Smooth muscle cell (in vitro differentiated cells): ENCODE data around the gene TIAM2. TPM values are rescaled to one million over a fixed set of nuclear protein-coding genes. Genes with fewer than 3 reads are reported as not detected.

ENCODE experiments used
- DNase-seq: peaks from one replicate; lab custom pipeline; 2025; ENCODE audit not compliant: unreplicated experiment; lab: John Stamatoyannopoulos, UW
- H2AFZ ChIP-seq: fragments of 200-600 bp; sonication (generic); 2 replicates; pipeline ENCODE4 v1.6.0; 2016; ENCODE audit warnings: antibody characterized with exemption, low read depth, mild to moderate bottlenecking
- H3F3A ChIP-seq: fragments of 200-600 bp; sonication (generic); 2 replicates; pipeline ENCODE4 v1.6.0; 2017; ENCODE audit warnings: antibody characterized with exemption, low read depth
- H3K27ac ChIP-seq: fragments of 200-600 bp; sonication (generic); 2 replicates; pipeline ENCODE4 v1.5.1; 2016; ENCODE audit warnings: low read depth, mild to moderate bottlenecking
- H3K27me3 ChIP-seq: fragments of 200-600 bp; sonication (generic); 2 replicates; pipeline ENCODE4 v1.6.1; 2016; ENCODE audit warnings: low read depth, mild to moderate bottlenecking
- H3K36me3 ChIP-seq: fragments of 200-600 bp; sonication (generic); 2 replicates; pipeline ENCODE4 v1.5.1; 2016; ENCODE audit warnings: low read depth
- H3K4me1 ChIP-seq: fragments of 200-600 bp; sonication (generic); 2 replicates; pipeline ENCODE4 v1.5.1; 2016; ENCODE audit warnings: low read depth
- H3K4me2 ChIP-seq: fragments of 200-600 bp; sonication (generic); 2 replicates; pipeline ENCODE4 v1.6.0; 2016; ENCODE audit warnings: mild to moderate bottlenecking
- H3K4me3 ChIP-seq: fragments of 200-600 bp; sonication (generic); 2 replicates; pipeline ENCODE4 v1.5.1; 2016; ENCODE audit warnings: mild to moderate bottlenecking
- H3K79me2 ChIP-seq: fragments of 200-600 bp; sonication (generic); 2 replicates; pipeline ENCODE4 v1.6.0; 2016; ENCODE audit warnings: low read depth, mild to moderate bottlenecking
- H3K9ac ChIP-seq: fragments of 200-600 bp; sonication (generic); 2 replicates; pipeline ENCODE4 v1.6.0; 2016; ENCODE audit warnings: low read depth
- H3K9me3 ChIP-seq: fragments of 200-600 bp; sonication (generic); replicated peaks from 2 replicates; pipeline ENCODE4 v1.5.1; 2016; ENCODE audit warnings: low read depth
- H4K20me1 ChIP-seq: fragments of 200-600 bp; sonication (generic); 2 replicates; pipeline ENCODE4 v1.6.0; 2016; ENCODE audit warnings: low read depth
- CTCF ChIP-seq: fragments of 200-600 bp; sonication (generic); IDR thresholded peaks from 2 replicates; pipeline ENCODE4 v1.5.1; 2017; ENCODE audit warnings: borderline replicate concordance, mild to moderate bottlenecking, antibody characterized with exemption; ENCODE audit not compliant: insufficient read depth, poor library complexity, severe bottlenecking
- WGBS: methylation state at CpG from one replicate; pipeline ENCODE4 v1.1.7; 2016; ENCODE audit warnings: low lambda C conversion rate; 5-methylcytosine and 5-hydroxymethylcytosine counted together
- polyA plus RNA-seq: library from polyadenylated mRNA; unstranded; fragments of >200 nt; fragmentation: Nextera tagmentation; extraction: Ambion mirVana; gene quantifications from 2 replicates; pipeline ENCODE4 v1.2.1, GENCODE V29; 2016
- total RNA-seq: library from RNA; depleted of rRNA; stranded (reverse); fragments of >200 nt; gene quantifications from 2 replicates; pipeline ENCODE4 v1.2.3, GENCODE V29; 2014

The TIAM2 gene
- total and polyA plus RNA-seq, 2 experiments from 2014 or later = 13.1 to 24.9 TPM

DNA sequence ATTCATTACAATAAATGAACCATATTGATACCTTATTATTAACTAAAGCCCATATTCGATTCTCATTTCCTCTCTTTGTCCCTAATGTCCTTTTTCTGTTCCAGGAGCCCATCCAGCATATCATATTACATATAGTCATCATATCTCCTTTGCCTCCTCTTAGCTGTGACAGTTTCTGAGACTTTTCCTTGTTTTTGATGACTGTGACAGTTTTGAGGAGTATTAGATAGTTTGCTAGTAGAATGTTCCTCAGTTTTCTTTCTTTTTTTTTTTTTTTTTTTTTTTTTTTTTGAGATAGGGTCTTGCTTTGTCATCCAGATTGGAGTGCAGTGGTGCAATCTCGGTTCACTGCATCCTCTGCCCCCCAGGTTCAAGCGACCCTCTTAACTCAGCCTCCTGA is 61.6 kb downstream of the TIAM2 start:
- no peaks in the 10 kb centered on the region for H3K79me2 ChIP-seq
- H4K20me1 ChIP-seq = no peaks in the 10 kb centered on the region
- no peaks in the 10 kb centered on the region for H3K36me3 ChIP-seq
- no peak overlapping the region for H3K4me2 ChIP-seq
- no peak for TF ChIP-seq CTCF
- no peaks in the 10 kb centered on the region for H3K4me1 ChIP-seq
- H3K4me3 ChIP-seq = no peak overlapping the region
- DNase-seq = no peak
- H3F3A ChIP-seq = no peaks in the 10 kb centered on the region
- no peak overlapping the region for H3K9ac ChIP-seq
- H3K9me3 ChIP-seq = no peaks in the 10 kb centered on the region
- H2AFZ ChIP-seq = no peak overlapping the region
- WGBS = 94% methylated on average over 3 of the region's 3 CpGs
- no peaks in the 10 kb centered on the region for H3K27me3 ChIP-seq
- no peak overlapping the region for H3K27ac ChIP-seq

- H3K27ac ChIP-seq = no peak overlapping the region
- TF ChIP-seq CTCF = no peak
- no peak overlapping the region for H3K4me2 ChIP-seq
- no peak overlapping the region for H3K4me3 ChIP-seq
- H3K9ac ChIP-seq = no peak overlapping the region
- H3F3A ChIP-seq = peaks cover 8% of the 10 kb centered on the region
- no peaks in the 10 kb centered on the region for H4K20me1 ChIP-seq
- H3K79me2 ChIP-seq = no peaks in the 10 kb centered on the region
- H3K36me3 ChIP-seq = no peaks in the 10 kb centered on the region
- no peak overlapping the region for H2AFZ ChIP-seq
- no peak for DNase-seq
- H3K27me3 ChIP-seq = no peaks in the 10 kb centered on the region
- WGBS = 93% methylated on average over 8 of the region's 8 CpGs
- H3K4me1 ChIP-seq = no peaks in the 10 kb centered on the region
- no peaks in the 10 kb centered on the region for H3K9me3 ChIP-seq
Measured at GRCh38 chr6:155061381-155061780, 66.3 kb downstream of the TIAM2 start.

DNA sequence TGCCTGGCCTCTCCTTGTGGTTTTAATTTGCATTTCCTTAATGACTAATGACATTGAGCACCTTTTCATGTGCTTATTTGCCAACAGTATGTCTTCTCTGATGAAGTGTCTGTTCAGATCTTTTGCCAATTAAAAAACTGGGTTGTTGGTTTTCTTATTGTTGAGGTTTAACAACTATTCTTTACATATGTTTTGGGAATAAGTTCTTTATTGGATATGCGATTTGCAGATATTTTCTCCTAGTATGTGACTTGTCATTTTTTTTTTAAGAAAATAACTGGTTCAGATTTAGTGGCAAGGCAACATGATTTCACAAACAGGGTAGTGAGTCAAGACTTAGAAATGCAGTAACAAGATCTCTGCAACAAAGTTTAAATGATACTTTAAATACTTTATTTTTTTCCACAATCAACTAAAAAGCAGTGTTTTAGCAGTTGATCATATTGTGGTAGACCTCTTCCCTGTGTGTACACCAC is 67.8 kb downstream of the TIAM2 start:
- Histone ChIP-seq H3K9ac (no peak overlapping the region), H3F3A (peaks cover 8% of the 10 kb centered on the region), H3K4me3 (no peak overlapping the region), H3K4me1 (no peaks in the 10 kb centered on the region), H4K20me1 (no peaks in the 10 kb centered on the region), H3K9me3 (no peaks in the 10 kb centered on the region), H3K79me2 (no peaks in the 10 kb centered on the region), H3K27me3 (no peaks in the 10 kb centered on the region), H3K27ac (peak overlapping the region; percentile 75), H3K36me3 (no peaks in the 10 kb centered on the region), H2AFZ (no peak overlapping the region), H3K4me2 (peak overlapping the region; percentile 42)
- 77% methylated on average over 1 of the region's 1 CpG for WGBS
- no peak for TF ChIP-seq CTCF
- no peak for DNase-seq

DNA sequence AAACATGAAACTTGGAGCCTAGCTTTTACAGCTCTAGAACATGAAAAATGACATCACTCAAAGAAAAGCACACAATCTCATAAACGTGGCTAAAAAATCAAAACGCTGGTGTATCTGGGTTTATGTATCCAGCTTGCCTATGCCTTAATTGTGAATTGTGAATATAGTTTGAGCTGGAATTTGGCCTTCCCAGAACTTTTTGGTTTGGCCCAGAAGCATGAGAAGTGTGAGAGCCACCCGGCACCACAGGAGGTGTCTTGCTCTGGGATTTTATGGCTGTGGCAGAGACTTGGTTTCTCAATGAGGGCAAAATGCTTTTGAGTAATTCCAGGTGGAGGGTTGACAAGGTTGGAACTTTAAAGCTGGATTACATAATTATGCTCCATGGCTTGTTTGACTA is 69.2 kb downstream of the TIAM2 start:
- Histone ChIP-seq H3K9me3 (no peaks in the 10 kb centered on the region), H3K79me2 (no peaks in the 10 kb centered on the region), H3K27me3 (no peaks in the 10 kb centered on the region), H3K4me1 (no peaks in the 10 kb centered on the region), H3K36me3 (no peaks in the 10 kb centered on the region), H2AFZ (no peak overlapping the region), H3K4me3 (no peak overlapping the region), H4K20me1 (no peaks in the 10 kb centered on the region), H3F3A (peaks cover 8% of the 10 kb centered on the region), H3K27ac (peak overlapping the region; percentile 75), H3K9ac (no peak overlapping the region), H3K4me2 (no peak overlapping the region)
- WGBS = 89% methylated on average over 3 of the region's 3 CpGs
- no peak for DNase-seq
- no peak for TF ChIP-seq CTCF
